ENCODE results near the gene NUDT14.

- no peak for TF ChIP-seq ZNF311 (tag by site-specific recombination; IDR thresholded peaks at IDR 0.05; ENCODE audit: borderline replicate concordance)
- TF ChIP-seq CTCF (tag by site-specific recombination; IDR thresholded peaks at IDR 0.05): no peak
- TF ChIP-seq ZNF623 (tag by site-specific recombination; IDR thresholded peaks at IDR 0.05): no peak
- TF ChIP-seq ZBTB21 (tag by site-specific recombination; IDR thresholded peaks at IDR 0.05): no peak
These were observed 35.5 kb downstream of the NUDT14 start for GRCh38 chr14:105145381-105146180.

All from HEK293 (cell line).